Activated CD8-positive, alpha-beta memory T cell treated with anti-CD3 and anti-CD28 coated beads for 36 hours (primary cell): ENCODE results near the gene TIA1. TPM values are rescaled to one million over a fixed set of nuclear protein-coding genes. Genes with fewer than 3 reads are reported as not detected.
"Not testable (repeated sequence)": the region's sequence is repeated elsewhere in the genome, so short reads cannot be mapped to it uniquely, and the experiment has no call there.

Experiments used
- CTCF ChIA-PET: fragments of 350-600 bp; sonication (Branson Sonifier 250); formaldehyde crosslinking; loops from one replicate; lab custom pipeline; 2021; ENCODE audit warnings: antibody characterized with exemption; lab: Charles Lee
- POLR2A ChIA-PET: fragments of 350-600 bp; sonication (Branson Sonifier 250); formaldehyde crosslinking; loops from one replicate; lab custom pipeline; 2021; ENCODE audit warnings: antibody characterized with exemption; lab: Charles Lee
- total RNA-seq, 2 experiments: library from RNA; stranded (reverse); gene quantifications; one replicate each; pipeline ENCODE4 v1.2.3, GENCODE V29; 2021

TIA1 gene
- total RNA-seq, 2 experiments from 2014 or later = 78.8 to 79.3 TPM

DNA sequence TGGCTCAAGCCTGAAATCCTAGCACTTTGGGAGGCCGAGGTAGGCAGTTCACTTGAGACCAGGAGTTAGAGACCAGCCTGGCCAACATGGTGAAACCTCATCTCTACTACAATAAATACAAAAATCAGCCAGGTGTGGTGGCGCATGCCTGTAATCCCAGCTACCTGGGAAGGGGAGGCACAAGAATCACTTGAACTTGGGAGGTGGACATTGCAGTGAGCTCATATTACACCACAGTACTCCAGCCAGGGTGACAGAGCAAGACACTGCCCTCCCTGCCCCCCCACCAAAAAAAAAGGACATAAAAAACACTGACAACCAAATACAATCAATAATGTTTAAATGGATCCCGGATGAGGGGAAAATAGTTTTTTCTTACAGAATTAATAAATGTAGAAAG, 7.8 kb downstream of the TIA1 start:
- POLR2A ChIA-PET = no interaction called here
- CTCF ChIA-PET = no interaction called here

DNA sequence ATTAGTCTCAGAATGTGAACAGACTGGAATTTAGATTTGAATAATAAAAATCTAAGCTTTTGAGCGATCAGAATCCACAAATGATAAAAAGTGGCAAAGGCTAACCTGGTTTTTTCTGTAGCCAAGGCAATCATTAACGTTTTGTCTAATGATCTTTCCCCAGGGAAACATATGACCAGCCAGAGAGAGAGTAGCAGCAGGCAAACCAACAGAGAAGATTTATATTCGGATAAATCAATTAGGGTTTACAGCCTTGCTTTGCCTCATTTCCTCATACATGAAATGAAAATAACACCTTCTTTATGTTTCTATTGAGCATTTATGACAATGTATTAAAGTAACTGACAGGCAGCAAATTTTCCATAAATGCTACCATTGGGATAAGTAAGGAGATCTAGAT, 14.5 kb downstream of the TIA1 start:
- ChIA-PET CTCF (no interaction called here), POLR2A (no interaction called here)

GRCh38 chr2:70226781-70227180, 21.6 kb downstream of the TIA1 start:
- POLR2A ChIA-PET = no interaction called here
- CTCF ChIA-PET = interaction anchor here (0.5 to 1.6 kb wide), 3 partner anchors 32 to 162 kb away, joined by 3 read pairs; partner anchors contain the start of gene C2orf42

DNA sequence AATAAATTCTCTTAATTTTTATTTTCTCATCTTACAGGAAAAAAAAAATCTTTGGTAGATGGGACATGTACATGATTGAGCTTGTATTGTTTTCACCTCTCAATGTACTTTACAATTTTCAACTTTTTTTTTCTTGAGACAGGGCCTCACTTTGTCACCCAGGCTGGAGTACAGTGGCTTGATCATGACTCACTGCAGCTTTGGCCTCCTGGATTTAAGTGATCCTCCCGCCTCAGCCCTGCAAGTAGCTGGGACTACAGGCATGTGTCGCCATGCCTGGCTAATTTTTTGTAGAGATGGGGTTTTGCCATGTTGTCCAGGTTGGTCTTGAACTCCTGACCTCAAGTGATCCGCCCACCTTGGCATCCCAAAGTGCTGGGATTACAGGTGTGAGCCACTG, 25.1 kb downstream of the TIA1 start:
- CTCF ChIA-PET, POLR2A ChIA-PET: not testable (repeated sequence)

- CTCF ChIA-PET = no interaction called here
These were observed 33.4 kb downstream of the TIA1 start for GRCh38 chr2:70214953-70215549.

DNA sequence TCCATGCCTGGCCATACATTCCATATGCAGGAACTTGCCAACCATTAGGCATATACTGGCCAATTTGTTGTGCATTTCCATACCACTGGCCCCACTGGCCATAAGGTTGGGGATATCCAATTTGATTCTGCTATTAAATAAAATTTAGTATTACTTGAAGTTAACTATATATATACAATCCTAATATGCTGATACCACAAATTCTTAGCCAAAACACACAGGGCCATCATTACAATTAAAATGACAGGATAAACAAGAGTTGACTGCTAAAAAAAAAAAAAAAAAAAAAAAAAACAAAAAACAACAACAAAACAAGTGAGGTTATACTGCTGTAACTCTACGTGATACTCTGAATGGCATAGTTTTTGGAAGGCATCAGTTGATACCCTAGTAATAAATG, 34.1 kb downstream of the TIA1 start:
- ChIA-PET CTCF (no interaction called here), POLR2A (no interaction called here)

More at GRCh38 chr2:70214953-70215549, 33.4 kb downstream of the TIA1 start:
- POLR2A ChIA-PET = no interaction called here

GRCh38 chr2:70212298-70212932, 36.0 kb downstream of the TIA1 start:
- CTCF ChIA-PET = interaction anchor here (0.7 kb wide), 1 partner anchor 406 kb away, joined by 3 read pairs; no protein-coding TSS in a partner anchor
- POLR2A ChIA-PET = no interaction called here

GRCh38 chr2:70211595-70211994, 36.8 kb downstream of the TIA1 start:
- ChIA-PET CTCF (interaction anchor here (1.3 kb wide), 1 partner anchor 28 kb away, joined by 3 read pairs; no protein-coding TSS in a partner anchor), POLR2A (interaction anchor here (0.6 kb wide), 1 partner anchor 40 kb away, joined by 7 read pairs; no protein-coding TSS in a partner anchor)

- ChIA-PET CTCF (no interaction called here), POLR2A (no interaction called here)
These were observed 44.0 kb downstream of the TIA1 start for GRCh38 chr2:70204452-70204851.

DNA sequence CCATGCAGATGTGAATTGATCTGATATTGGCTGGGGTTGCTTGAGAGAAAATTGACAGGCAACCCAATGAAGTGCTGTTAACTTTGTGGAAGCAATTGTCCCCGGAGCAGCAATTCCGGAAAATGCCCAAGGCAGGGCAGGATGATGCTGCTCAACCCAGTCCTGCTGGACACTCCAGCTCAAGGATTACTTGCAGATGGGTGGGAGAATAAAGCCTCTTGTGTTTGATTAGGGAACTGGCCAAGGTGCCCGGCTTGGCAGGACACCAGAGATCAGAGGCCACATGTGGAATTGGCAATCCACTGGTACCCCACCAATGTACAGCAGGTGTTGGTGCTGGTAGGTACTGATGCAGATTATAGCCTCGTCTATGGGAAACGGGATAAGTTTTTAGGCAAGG, 45.3 kb downstream of the TIA1 start:
- ChIA-PET CTCF (no interaction called here), POLR2A (no interaction called here)

GRCh38 chr2:70202236-70202806, 46.1 kb downstream of the TIA1 start:
- CTCF ChIA-PET = no interaction called here
- POLR2A ChIA-PET = no interaction called here

DNA sequence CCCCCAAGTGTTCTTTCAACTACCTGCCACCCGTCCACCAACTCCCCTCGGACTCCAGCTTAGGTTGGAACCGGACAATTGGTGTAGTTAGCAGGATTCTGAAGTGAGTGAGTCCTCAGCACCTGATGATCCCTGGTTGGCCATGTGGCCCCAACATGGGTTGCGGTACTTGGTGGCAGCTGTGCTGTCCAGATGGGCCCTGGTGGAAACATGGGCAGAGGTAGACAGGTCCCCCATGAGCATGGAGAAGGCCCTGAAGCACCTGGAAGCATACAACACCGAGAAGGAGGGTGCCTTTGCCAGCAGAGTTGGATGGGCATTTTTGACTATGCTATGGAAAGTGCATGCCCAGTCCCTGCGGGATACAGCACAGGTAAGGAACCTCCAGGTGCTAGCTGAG, 46.6 kb downstream of the TIA1 start:
- ChIA-PET POLR2A (no interaction called here), CTCF (no interaction called here)

DNA sequence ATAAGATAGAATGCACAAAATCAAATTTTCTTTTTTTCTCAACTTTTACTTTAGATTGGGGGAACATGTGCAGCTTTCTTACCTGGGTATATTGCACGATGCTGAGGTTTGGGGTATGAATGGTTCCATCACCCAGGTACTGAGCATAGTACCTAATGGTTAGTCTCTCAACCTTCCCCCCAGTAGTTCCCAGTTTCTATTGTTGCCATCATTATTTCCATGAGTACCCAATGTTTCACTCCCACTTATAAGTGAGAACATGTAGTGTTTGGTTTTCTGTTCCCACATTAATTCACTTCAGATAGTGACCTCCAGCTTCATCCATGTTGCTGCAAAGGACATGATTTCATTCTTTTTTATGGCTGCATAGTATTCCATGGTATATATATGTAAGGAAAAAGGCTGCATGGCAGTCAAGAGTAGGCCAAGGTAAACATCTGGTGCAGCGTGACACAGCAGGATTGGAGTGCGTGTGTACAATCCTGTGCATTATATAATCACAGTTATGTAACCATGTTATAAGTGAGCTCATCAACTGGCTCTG, 47.1 kb downstream of the TIA1 start:
- POLR2A ChIA-PET = interaction anchor here (0.7 kb wide), 1 partner anchor 10 kb away, joined by 8 read pairs; no protein-coding TSS in a partner anchor
- CTCF ChIA-PET = interaction anchor here (0.8 kb wide), 1 partner anchor 10 kb away, joined by 4 read pairs; no protein-coding TSS in a partner anchor

- CTCF ChIA-PET = no interaction called here
- POLR2A ChIA-PET = no interaction called here
These were observed 49.0 kb downstream of the TIA1 start for GRCh38 chr2:70199320-70199864.

- POLR2A ChIA-PET = no interaction called here
- CTCF ChIA-PET = interaction anchor here (0.6 to 1.5 kb wide), 2 partner anchors 18 to 27 kb away, joined by 5 read pairs; no protein-coding TSS in a partner anchor
These were observed 55.9 kb downstream of the TIA1 start for GRCh38 chr2:70192516-70192915.

GRCh38 chr2:70191244-70191735, 57.1 kb downstream of the TIA1 start:
- CTCF ChIA-PET = interaction anchor here (0.5 to 1.5 kb wide), 9 partner anchors 10 to 277 kb away, joined by 3 to 7 read pairs (median 3); partner anchors contain the start of genes FAM136A and MXD1
- POLR2A ChIA-PET = interaction anchor here (0.6 to 2.3 kb wide), 17 partner anchors 10 to 548 kb away, joined by 3 to 19 read pairs (median 3); partner anchors contain the start of genes AAK1, MXD1, PCYOX1 and SNRNP27

DNA sequence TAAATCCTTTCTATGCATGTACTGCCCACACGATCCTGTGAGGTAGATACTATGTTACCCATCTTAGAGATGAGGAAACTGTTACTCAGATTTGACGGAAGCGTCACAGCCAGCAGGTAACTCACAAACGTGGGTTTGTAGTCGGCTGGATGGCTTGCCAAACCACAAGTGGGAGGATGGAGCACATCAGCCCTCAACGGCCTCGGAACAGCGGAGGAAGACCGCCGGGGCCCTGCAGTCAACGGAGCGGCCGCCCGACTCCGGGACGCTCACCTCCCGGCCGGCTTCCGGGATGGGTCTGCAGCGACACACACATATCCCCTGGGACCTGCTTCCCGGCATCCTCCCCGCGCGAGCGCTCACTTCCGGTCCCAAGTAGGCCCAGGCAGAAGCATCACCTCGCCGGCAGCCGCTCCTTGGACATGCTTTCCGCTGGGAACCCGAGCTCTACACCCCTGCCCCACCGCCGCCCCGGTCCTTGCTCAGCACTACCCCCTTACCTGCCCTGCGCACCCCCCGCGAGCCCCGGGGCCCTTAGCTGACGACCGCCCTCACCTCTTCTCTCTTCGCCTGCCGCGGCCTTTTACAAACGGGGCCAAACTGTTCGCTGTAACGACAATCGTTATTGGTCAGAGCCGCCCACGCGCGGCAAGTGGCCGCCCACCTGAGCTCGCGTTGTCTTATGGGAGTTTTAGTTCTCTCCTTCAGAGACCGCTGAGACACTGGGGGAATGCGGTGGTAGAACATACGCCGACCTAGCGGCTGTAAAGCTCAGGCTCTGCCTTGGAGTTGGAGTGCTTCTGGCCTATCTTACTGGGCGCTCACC, 57.8 kb downstream of the TIA1 start, which contains the start of gene C2orf42:
Gene C2orf42 (minus strand): TSS at position 602 of the 826 bp plus-strand sequence. CDS start 9,034 bp downstream, outside the sequence.
- ChIA-PET CTCF (interaction anchor here (0.5 to 1.5 kb wide), 9 partner anchors 9 to 277 kb away, joined by 3 to 7 read pairs (median 3); partner anchors contain the start of genes FAM136A and MXD1), POLR2A (interaction anchor here (0.5 to 2.3 kb wide), 18 partner anchors 9 to 620 kb away, joined by 3 to 19 read pairs (median 3); partner anchors contain the start of genes AAK1, MXD1, PCYOX1 and SNRNP27)

- ChIA-PET POLR2A (interaction anchor here (0.6 to 0.7 kb wide), 2 partner anchors 45 to 62 kb away, joined by 3 to 10 read pairs; no protein-coding TSS in a partner anchor), CTCF (interaction anchor here (0.6 to 0.9 kb wide), 2 partner anchors 274 to 332 kb away, joined by 3 to 5 read pairs; partner anchors contain the start of gene MXD1)
These were observed 60.0 kb downstream of the TIA1 start for GRCh38 chr2:70188460-70188859.
